Adrenal gland (tissue), 5 donors: ENCODE results near the gene ZNF521.

Experiments
- POLR2A ChIP-seq, 2 donors: fragments of 450-650 bp; IDR thresholded peaks; one replicate each; pipeline ENCODE4 v1.6.1; 2017; ENCODE audit warnings: antibody characterized with exemption in 2 of 2, mild to moderate bottlenecking in 2 of 2, moderate library complexity in 1 of 2
- TF ChIP-seq, protein P1 (sequence below), 6 experiments: fragments of 450-650 bp in 4 of 6; fragments of 200-600 bp in 2 of 6; sonication (generic) in 1 of 6; IDR thresholded peaks; 1 replicate in 5 of 6; 2 replicates in 1 of 6; pipeline versions ENCODE4 v1.5.1 to v1.8.0; 2016 to 2021; ENCODE audit warnings: antibody characterized with exemption in 6 of 6, mild to moderate bottlenecking in 2 of 6, moderate library complexity in 1 of 6
- donor health status: DM: no; HTN: no; CAD: no.

DNA sequence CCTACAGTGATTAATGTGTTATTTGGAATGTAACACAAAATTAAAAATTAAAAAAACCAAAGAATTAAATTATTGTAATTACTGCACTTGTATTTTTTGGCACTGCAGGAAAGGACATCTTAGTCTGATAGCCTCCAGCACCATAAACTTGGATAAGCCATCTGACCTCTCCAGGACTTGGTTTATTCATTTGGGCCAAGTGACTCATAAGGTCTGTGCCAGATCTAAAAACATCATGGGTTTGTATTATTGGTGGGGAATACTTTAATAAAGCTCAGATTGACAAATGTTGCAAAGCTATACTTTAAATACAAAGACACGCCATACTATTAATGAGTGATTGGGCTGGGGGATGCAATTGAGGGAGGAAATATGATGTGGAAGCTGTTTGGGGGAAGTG lies 225.2 kb downstream of the ZNF521 start:
- no peak for TF ChIP-seq POLR2A (IDR thresholded peaks at IDR 0.05)
- TF ChIP-seq, protein P1, sequence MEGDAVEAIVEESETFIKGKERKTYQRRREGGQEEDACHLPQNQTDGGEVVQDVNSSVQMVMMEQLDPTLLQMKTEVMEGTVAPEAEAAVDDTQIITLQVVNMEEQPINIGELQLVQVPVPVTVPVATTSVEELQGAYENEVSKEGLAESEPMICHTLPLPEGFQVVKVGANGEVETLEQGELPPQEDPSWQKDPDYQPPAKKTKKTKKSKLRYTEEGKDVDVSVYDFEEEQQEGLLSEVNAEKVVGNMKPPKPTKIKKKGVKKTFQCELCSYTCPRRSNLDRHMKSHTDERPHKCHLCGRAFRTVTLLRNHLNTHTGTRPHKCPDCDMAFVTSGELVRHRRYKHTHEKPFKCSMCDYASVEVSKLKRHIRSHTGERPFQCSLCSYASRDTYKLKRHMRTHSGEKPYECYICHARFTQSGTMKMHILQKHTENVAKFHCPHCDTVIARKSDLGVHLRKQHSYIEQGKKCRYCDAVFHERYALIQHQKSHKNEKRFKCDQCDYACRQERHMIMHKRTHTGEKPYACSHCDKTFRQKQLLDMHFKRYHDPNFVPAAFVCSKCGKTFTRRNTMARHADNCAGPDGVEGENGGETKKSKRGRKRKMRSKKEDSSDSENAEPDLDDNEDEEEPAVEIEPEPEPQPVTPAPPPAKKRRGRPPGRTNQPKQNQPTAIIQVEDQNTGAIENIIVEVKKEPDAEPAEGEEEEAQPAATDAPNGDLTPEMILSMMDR (IDR thresholded peaks at IDR 0.05) = no peak
